DMS 273 (cell line): ENCODE data around the gene UFD1.

Experiments used
- DNase-seq: peaks from one replicate; lab custom pipeline; 2025; ENCODE audit not compliant: unreplicated experiment; lab: John Stamatoyannopoulos, UW

UFD1 gene, protein sequence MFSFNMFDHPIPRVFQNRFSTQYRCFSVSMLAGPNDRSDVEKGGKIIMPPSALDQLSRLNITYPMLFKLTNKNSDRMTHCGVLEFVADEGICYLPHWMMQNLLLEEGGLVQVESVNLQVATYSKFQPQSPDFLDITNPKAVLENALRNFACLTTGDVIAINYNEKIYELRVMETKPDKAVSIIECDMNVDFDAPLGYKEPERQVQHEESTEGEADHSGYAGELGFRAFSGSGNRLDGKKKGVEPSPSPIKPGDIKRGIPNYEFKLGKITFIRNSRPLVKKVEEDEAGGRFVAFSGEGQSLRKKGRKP

DNA sequence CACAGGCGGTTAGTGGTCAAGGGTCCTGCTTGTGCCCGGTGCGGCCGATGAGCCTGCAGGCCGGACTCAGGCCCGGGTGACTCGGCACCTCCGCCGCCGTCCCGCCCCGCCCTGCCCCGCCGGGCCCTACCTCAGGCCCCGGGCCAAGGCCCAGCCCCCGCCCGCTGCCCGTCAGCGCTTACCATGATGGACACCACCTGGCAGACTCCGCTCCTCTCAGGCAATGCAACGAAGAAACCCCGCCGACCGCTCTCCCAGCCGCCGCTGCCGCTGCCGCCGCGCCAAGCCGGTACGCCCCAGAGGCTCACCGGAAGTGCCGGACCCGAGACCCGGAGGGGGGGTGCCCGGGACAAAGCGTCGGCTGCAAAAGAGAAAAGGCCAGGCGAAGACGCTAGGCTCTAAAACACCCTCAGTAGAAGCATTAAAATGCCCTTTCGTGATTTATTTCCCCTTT is at the start of gene UFD1:
Gene UFD1 (minus strand): TSS at position 293 of the 454 bp plus-strand sequence. CDS start 108 bp downstream, at position 185.
- peak; percentile 87 for DNase-seq

DNA sequence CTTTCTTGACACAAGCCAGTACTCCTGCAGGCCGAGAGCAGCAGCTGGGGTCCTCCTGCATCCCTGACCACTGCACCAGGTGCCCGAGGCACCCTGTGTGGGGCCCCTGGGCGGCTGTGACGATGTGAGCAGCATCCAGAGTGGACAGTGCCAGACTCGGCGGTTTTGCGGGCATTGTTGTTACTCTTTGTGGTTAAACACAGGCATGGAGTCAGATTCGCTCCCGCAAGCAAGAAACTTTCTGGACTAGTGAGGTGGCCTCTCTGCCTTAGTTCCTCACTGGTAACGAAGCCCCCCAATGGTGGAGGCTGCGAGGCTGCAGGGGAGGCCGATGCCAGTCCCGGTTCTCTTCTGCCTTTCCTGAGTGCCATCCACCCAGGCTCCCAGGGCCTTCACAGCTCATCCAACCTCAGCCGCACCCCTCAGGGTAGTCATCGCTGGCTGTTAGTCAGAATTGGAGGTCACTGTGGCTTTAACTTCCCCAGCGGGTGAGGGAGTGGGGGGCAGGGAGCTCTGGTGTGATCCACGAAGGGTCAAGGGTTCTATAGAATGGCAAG is 48.9 kb upstream of the UFD1 start:
- no peak for DNase-seq

DNA sequence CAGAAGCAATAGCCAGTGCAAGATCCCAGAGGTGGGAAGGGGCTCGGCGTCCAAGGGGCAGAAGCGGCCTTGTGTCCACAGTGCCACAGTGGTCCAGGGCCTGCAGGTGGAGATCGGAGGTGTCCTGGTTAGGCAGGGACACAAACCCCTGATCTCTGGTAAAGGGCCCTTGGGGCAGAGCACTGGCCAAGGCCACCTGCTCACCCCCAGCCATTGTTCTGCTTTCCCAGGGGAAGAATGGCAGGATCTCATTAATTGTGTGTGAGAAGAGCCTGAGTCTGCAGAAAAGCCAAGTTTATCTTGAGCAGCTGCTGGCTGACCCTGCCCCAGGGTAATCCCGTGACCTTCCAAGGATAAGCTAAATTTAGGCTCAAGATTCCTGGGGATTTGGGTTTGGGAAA is 48.3 kb upstream of the UFD1 start:
- DNase-seq = no peak

DNA sequence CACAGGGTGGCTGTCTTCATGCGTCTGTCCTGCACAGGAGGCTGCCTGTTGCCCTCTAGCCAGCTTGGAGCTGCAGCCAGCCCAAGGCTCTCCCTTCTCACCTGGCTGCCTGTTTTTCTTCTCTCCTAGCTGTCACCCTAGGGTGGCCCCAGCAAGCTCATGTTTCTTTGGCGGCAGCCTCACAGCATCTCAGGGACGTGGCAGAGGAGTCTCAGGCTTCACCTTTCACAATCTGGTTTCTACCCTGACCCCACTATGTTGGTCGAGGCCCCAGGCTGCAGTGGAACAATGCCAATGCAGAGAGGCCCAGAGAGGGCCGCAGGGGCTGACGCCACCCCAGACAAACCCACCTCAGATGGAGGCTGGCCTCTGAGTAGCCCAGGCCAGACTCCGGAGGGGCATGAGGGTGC is 47.7 kb upstream of the UFD1 start:
- no peak for DNase-seq

DNA sequence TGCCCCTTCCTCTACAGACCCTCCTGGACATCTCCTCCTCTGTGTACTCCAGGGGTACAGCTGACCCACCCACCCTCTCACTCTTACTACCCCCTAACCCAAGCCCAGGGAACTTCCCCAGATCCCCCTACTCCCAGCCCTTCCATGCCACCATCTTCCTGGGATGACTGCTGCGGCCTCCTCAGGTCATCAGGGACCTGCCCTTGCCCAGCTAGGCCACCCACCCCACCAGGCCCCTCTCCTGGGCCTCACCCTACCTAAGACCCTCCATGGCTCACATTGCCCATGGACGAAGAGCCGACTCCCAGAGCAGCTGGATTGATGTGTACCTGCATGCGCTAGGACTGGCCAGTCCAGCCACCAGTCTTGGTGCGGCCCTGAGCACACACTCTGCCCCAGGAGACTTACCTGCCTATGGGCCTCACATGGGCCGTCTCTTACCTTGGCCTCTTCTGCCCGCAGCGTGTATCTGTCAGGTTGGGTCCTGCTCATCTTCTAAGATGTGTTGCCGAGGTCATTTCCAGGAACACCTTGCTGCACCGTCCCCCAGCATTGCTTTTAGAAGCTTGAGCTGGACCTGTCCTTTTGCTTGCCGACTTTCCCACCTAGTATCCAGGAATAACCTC is 47.2 kb upstream of the UFD1 start:
- no peak for DNase-seq

DNA sequence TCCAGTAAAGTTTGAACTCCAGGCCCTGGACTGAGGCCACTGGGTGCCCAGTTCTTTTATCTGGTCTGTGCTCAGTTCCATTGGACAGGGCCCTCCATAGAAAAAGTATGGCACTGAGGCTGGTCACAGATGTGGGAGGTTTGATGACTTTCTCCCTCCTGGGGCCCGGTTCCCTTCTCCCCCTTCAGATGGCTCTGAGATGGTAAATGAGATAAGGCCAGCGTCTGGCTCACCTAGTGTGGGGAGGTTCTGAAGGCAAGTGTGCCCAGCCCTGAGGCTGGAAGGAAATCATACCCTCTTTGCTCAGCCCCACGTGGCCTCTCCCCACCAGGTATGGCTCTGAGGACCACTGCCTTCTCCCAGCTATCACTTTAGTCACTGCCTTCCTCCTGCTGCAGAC is 46.7 kb upstream of the UFD1 start:
- no peak for DNase-seq

DNA sequence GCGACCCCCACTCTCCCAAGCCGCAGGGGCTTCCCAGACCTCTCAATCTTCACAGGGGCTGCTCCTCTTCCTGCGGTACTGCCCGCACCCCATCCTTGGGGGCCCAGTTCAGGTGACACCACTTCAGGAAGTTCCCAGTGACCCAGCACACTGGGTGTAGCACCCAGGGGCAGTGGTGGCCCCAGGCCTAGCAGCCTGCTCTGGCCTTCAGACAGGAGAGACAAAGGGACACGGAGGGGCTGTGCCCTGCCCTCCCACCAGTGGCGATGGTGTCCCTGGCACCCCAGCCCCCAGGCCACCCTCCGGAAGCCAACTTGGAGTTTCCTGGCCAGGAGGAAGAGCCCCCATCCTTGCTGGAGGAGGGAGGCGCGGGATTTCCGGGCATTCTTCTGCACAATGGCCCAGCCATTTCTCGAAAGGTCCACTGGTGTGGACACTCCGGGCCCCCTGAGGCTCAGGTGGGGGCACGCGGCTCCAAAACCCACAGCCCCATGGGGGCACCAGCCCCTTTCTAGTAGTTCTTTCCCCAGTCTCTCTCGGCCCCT is 46.2 kb upstream of the UFD1 start:
- no peak for DNase-seq

DNA sequence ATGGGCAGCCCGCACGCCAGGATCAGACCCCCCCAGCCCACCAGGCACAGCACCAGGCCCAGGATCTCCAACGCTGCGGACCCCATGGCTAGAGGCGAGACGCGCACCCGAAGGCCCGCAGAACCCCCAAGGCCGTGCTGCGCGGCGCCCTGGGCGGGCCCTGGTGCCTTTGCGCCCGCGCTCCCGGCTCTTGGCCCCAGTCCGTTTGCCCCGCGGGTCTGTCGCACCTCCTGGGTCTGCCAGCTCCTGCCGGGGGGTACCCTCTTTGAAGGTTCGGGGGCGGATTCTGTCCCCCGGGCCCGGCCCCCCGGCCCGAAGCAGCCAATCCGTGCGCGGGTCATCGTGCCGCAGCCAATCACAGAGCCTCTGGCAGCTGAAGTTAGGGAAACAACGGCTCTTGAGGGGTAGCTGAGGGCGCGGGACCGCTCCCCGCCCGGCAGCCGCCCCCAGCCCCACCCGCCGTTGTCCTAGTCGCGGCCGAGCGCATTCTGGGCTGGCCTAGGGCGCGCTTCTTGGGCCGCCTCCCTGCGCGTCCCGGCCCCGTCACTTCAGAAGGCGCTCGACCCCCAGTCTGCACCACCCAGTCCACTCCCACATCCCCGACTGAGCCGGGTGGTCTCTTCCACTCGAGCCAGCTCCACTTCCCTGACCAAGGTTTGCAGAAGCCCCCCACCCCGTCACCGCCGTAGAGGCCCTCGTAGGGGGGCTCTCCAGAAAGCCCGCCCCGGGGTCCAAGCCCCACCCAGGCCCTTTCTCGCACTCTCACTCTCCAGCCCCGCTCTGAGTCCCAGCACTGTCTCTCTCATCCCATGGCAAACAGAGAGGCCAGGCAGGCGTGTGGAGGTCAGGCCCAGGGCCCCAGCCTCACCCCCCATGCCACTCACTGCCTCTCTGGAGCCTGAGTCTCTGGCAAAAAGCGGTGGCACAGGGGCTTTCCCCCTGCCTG is 45.5 kb upstream of the UFD1 start, which contains the start of gene CLDN5:
Gene CLDN5 (minus strand): TSS at position 241 of the 946 bp plus-strand sequence. CDS start 155 bp downstream, at position 86.
- peak; percentile 65 for DNase-seq

DNA sequence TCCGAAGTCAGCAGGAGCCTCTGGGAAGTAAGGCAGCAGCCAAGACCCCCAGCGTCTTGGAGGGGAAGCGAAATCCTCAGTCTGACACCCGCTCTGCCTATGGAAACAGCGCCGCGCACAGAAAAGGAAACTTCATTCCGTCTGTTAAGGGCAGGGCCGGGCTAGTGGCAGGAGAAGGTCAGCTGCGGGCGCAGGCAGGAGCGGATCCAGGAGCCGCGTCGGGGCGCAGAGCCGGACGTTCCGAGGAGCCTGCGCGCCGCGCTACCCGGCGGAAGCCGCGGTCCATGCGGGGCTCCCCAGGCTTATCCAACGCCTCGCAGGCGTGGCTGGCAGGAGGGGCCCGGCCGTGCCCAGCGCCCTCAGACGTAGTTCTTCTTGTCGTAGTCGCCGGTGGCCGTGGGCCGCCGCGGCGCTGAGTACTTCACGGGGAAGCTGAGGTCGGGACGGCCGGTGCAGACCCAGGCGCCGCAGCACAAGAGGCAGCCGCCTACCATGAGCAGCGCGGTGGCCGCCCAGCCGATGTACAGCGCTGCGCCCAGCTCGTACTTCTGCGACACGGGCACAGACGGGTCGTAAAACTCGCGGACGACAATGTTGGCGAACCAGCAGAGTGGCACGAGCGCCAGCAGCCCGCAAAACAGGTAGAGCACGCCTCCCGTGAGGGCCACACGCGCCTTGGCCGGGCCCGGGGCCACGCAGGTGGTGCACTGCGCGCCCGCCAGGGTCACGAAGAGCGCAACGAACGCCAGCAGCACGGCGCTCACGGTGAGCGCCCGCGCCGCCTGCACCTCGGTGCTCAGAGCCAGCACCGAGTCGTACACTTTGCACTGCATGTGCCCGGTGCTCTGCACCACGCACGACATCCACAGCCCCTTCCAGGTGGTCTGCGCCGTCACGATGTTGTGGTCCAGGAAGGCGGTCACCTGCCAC is 44.5 kb upstream of the UFD1 start:
- peak; percentile 63 for DNase-seq

DNA sequence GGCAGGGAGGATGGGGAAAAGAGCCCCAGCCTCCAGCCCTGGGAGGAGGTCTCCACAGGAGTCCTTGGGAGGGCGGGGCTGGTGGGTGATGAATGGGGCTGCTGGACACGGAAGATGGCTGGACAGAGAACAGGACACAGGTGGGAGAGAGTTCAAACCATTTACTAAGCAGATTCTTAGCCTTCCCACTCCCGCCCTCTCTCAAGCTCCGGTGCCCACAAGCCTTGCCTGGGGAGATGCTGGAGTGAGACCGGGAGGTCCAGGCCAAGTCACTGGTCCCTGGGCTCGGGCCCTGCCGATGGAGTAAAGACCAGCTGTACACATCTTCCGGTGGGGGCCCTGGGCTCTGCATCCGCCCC is 43.9 kb upstream of the UFD1 start:
- DNase-seq = no peak

DNA sequence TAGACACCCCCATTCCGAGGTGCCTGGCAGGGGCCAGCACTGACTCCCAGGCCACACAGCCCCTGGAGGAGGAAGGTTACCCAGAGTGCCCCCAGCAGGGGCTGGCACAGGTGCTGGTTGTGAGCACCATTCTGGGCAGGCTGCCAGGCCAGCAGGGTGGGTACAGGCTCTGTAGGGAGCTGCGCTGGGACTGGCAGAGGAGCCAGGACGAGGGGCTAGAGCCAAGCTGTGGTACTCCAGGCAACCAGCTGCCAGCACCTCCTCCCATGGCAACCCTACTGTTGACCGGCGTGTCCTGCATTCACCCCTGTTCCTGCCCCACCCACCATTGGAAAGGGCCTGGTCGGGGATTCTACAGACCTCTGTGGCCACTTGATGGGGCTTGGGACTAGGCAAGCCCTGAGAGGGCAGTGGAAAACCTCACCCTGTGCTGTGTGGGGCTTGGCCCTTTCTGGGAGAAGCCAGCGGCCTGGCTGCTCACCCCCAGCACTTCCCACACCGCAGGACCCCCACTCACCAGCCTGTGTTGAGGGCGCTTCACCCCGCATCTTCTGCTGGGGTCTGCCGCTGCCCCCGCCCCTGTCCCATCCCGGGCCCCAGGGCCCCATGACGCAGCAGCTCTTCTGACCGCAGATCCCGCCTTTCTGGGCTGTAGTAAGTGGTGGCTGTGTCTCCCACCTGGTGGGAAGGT is 43.3 kb upstream of the UFD1 start:
- peak; percentile 93 for DNase-seq

DNA sequence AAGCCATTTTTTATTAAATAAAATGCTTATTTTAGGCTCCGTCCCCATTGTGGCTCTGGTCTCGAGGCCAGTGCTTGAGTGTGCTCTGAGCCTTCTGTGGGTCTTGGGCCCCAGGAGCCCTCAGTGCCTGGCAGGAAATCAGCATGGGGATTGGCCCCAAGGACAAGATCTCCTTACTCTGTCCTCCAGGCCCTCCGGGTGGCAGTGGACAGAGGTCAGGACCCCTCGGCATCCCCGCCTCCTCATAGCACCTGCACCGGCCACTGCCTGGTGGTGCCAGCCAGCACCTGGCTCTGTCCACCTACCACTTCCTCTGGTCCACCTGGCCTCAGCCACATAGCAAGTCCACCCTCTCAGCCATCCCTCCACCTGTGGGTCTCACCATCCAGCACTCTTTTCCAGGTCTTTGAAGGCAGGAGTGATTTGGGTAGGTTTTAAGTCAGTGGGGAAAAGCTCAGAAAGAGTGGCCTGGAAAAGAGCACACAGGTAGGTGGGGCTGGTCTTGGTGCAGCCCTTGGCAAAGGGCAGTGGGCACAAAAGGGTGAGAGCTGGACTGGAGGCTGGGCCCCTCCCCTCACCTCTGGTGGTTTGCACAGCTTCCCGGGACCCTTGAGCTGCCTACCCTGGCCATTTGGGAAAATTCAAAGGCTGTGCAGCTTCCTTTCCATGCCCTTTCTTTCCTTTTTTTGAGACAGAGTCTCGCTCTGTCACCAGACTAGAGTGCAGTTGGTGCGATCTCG is 41.7 kb upstream of the UFD1 start:
- no peak for DNase-seq

DNA sequence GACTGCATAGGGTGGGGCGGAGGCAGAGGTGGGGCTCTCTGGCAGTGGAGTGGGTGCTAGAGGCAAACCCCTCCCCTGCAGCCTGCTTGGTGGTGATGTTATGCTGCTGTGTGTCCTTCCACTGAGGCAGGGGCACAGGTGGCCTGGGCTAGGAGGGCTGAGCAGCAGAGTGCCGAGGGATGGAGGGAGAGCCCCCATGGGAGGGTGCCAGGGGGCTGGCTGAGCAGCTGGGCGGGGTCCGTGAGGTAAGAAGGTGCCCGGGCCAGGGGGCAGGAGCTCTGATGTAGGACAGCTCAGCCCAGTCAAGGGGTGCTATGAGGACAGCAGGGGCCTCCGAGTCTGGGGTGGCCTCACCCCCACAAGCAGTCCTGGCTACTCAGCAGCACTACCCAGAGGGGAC is 41.0 kb upstream of the UFD1 start:
- no peak for DNase-seq

DNA sequence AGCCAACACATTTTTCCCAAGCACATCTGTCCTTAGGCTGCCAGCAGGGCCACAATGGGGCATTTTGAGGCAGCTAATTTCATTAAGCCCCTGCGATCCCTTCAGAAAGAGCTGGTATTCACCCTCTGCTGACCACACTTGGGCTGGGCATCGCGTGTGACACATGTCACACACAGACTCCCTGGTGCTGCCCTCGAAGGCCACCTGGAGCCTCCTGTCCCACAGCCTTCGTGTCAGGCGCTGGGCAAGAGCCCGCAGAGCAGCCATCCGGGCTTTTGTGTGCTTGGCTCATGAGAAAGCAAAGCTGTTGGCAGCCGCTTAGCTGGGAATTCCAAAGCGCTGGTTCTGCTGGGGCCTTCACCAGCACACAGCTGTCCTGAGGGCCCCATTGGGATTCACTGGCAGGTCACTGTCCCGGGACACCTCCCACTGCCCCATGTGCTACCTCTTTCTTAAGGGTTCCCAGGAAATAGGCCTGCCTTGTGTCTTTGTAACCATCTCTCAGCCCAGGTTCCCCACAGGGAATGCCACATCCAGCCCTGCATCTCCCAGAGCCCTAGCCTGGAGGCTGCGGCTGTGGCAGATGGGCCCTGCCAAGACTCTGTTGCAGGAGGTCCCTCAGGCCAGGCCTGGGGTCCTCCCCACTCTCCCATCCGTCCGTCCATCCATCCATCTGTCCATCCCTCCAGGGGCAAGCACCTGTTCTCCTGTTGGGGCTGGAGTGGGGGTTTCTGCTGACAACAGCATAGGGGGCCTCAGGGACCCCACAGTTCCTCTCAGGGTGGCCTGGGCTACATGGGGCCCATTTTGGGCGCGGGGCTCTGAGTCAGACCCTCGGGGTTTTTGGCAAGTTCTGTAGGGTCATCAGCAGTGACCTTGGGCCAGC is 40.3 kb upstream of the UFD1 start:
- DNase-seq = peak; percentile 36

DNA sequence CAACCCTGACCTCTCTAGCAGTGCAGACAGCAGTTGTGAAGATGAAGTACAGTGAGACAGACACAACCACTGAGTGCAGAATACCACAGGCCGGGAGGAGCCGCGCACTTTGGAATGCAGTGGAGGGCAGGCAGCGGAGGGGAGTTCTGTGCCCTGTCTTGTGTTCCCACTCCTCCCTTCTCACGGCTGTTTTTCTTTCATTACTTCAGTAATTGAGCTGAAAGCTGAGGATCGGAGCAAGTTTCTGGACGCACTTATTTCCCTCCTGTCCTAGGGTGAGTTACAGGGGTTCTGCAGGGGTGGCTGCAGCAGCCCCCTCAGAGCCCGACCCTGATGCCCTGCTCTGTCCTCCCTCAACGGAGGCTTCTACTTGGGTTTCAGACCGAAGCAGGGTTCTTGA is 39.6 kb upstream of the UFD1 start:
- no peak for DNase-seq

DNA sequence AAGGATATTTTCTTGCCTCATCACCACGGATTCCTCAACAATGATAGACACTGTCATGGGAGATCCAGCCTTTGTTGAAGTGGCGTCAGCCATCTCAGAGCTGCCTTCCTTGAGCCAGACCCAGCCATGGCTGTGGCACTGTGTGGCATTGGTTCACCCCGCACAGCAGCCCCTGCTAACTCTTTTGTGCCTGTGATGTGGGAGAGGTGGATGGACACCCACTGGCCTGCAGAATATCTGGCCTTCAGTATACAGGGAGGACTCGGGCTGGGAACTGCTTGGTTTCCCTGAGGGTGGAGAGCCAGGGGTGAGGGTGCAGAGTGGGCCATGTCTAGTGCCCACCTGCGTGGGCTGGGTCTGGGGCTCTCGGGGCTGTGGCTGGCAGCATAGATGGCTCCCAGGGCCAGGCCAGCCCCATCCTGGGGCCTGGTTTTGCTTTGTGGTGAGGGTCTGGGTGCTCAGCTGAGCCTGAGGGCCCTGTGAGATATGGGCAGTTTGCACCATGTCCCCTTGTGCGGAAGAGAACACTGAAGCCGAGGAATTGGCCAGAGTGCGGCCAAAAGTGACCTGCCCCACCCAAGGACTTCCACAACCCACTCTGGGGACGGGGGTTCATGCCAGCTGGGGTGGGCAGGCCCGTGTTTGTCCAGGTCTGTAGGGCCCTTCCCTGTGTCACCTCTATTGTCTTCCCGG is 39.1 kb upstream of the UFD1 start:
- no peak for DNase-seq

DNA sequence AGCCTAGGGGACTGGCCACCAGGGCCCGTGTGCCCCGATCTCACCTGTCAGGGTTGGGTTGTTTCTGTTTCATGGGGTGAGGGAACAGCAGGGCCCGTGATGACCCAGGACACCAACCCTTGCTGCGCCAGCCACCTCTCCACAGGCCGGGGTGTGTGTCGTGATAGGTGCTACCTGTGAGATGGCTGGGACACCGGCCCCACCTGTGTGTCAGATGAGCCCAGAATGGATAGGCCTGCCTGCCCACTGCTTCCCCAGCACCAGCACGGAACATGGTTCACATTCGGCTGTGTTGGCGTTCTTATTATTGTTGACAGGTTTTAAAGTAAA is 38.1 kb upstream of the UFD1 start:
- DNase-seq = no peak
